GM19468 (cell line): ENCODE data around the gene USP17L30.
"Not testable (repeated sequence)": the region's sequence is repeated elsewhere in the genome, so short reads cannot be mapped to it uniquely, and the experiment has no call there.

Source experiments
- ATAC-seq: cut with Tn5 transposase; IDR thresholded peaks from one replicate; pipeline ENCODE4 v1.9.1; 2021; ENCODE audit warnings: mild to moderate bottlenecking, moderate library complexity, moderate number of reproducible peaks; ENCODE audit not compliant: unreplicated experiment; ENCODE audit errors: extremely low read depth

USP17L30 gene, protein sequence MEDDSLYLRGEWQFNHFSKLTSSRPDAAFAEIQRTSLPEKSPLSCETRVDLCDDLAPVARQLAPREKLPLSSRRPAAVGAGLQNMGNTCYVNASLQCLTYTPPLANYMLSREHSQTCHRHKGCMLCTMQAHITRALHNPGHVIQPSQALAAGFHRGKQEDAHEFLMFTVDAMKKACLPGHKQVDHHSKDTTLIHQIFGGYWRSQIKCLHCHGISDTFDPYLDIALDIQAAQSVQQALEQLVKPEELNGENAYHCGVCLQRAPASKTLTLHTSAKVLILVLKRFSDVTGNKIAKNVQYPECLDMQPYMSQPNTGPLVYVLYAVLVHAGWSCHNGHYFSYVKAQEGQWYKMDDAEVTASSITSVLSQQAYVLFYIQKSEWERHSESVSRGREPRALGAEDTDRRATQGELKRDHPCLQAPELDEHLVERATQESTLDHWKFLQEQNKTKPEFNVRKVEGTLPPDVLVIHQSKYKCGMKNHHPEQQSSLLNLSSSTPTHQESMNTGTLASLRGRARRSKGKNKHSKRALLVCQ

GRCh38 chr4:9362829-9363228 lies at the start of gene USP17L30:
USP17L30 (plus strand) TSS chr4:9363129; CDS start chr4:9363129, 0 bp downstream.
- ATAC-seq = not testable (repeated sequence)

GRCh38 chr4:9324191-9324590 lies 38.7 kb upstream of the USP17L30 start:
- not testable (repeated sequence) for ATAC-seq

DNA sequence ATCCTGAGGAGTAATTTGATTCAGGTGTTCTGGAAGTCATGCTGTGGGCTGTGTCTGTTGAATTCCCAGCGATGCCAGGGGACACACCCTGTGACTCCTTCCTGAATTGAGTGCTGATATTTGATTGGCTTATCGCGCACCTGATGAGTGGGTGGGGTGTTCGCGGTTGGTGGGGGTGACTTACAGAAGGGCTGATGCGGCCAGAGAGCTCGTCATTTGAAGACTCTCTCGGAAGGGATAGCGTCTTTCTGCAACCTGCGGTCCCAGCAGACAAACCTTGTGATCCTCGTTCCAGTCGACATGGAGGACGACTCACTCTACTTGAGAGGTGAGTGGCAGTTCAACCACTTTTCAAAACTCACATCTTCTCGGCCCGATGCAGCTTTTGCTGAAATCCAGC lies 38.1 kb upstream of the USP17L30 start, which contains the start of gene USP17L24:
TSS of gene USP17L24 (plus strand) at position 301 of the 400 bp plus-strand sequence. CDS start at position 301, 0 bp downstream.
- ATAC-seq = not testable (repeated sequence)

DNA sequence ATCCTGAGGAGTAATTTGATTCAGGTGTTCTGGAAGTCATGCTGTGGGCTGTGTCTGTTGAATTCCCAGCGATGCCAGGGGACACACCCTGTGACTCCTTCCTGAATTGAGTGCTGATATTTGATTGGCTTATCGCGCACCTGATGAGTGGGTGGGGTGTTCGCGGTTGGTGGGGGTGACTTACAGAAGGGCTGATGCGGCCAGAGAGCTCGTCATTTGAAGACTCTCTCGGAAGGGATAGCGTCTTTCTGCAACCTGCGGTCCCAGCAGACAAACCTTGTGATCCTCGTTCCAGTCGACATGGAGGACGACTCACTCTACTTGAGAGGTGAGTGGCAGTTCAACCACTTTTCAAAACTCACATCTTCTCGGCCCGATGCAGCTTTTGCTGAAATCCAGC lies 33.3 kb upstream of the USP17L30 start, which contains the start of gene USP17L25:
TSS of gene USP17L25 (plus strand) at position 301 of the 400 bp plus-strand sequence. CDS start at position 301, 0 bp downstream.
- ATAC-seq = not testable (repeated sequence)

GRCh38 chr4:9334358-9334757 lies 28.6 kb upstream of the USP17L30 start, which contains the start of gene USP17L26:
USP17L26 (plus strand) TSS chr4:9334658; CDS start chr4:9334658, 0 bp downstream.
- not testable (repeated sequence) for ATAC-seq

GRCh38 chr4:9339103-9339502 lies 23.8 kb upstream of the USP17L30 start, which contains the start of gene USP17L5:
USP17L5 (plus strand) TSS chr4:9339403; CDS start chr4:9339403, 0 bp downstream.
- not testable (repeated sequence) for ATAC-seq

- not testable (repeated sequence) for ATAC-seq
Observed at GRCh38 chr4:9343848-9344247, 19.1 kb upstream of the USP17L30 start, which contains the start of gene USP17L27. USP17L27 (plus strand) TSS chr4:9344148; CDS start chr4:9344148, 0 bp downstream.

DNA sequence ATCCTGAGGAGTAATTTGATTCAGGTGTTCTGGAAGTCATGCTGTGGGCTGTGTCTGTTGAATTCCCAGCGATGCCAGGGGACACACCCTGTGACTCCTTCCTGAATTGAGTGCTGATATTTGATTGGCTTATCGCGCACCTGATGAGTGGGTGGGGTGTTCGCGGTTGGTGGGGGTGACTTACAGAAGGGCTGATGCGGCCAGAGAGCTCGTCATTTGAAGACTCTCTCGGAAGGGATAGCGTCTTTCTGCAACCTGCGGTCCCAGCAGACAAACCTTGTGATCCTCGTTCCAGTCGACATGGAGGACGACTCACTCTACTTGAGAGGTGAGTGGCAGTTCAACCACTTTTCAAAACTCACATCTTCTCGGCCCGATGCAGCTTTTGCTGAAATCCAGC lies 14.3 kb upstream of the USP17L30 start, which contains the start of gene USP17L28:
TSS of gene USP17L28 (plus strand) at position 301 of the 400 bp plus-strand sequence. CDS start at position 301, 0 bp downstream.
- ATAC-seq = not testable (repeated sequence)

DNA sequence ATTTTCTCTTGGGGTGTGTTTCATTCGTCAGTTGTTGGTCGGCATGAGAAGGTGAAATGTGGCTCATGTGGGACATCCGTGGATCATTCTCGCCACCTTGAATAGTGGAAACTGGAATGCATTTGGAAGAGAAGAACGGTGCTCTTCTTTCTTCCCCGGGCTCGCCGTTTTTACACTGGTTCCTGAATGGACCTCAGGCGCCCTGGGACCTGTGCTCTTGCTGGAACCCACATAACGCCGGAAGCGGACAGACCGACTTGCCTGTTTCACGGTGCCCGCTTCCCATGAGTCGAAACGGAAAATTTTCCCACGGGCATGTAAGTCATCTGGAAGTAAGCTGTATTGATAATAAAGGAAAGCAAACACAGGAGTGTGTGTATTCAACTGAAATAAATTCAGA lies 12.1 kb upstream of the USP17L30 start:
- not testable (repeated sequence) for ATAC-seq

DNA sequence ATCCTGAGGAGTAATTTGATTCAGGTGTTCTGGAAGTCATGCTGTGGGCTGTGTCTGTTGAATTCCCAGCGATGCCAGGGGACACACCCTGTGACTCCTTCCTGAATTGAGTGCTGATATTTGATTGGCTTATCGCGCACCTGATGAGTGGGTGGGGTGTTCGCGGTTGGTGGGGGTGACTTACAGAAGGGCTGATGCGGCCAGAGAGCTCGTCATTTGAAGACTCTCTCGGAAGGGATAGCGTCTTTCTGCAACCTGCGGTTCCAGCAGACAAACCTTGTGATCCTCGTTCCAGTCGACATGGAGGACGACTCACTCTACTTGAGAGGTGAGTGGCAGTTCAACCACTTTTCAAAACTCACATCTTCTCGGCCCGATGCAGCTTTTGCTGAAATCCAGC lies 9.6 kb upstream of the USP17L30 start, which contains the start of gene USP17L29:
TSS of gene USP17L29 (plus strand) at position 301 of the 400 bp plus-strand sequence. CDS start at position 301, 0 bp downstream.
- ATAC-seq = not testable (repeated sequence)

GRCh38 chr4:9379881-9380280 lies 17.0 kb downstream of the USP17L30 start:
- not testable (repeated sequence) for ATAC-seq

DNA sequence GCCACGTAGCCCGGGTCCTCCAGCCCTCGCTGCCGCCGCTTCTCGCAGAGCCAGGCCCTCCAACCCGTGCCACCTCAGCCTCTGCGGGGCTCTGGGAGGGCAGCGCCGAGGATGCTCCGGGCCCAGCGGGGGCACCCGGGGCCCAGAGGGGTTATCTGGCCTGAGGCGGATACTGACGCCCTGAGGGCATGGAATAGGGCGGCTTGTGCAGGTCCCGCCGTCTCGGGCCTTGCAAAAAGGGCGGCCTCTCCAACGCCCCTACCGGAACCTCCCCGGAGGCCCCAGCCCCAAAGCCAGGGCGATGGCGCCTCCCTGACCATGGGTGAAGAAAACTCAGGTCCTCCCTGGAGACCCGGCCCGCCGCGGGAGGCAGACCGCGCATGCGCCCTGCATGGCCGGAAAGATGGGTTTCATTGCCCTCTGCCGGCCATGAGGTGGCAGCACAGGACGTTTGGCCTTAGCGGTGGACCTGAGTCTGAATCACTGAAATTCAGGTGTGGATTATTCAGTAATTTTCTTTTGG lies 18.1 kb downstream of the USP17L30 start:
- not testable (repeated sequence) for ATAC-seq

- ATAC-seq = no peak
Observed at GRCh38 chr4:9384126-9384525, 21.2 kb downstream of the USP17L30 start.

- ATAC-seq = peak; percentile 58
Observed at GRCh38 chr4:9389001-9389400, 26.1 kb downstream of the USP17L30 start.

DNA sequence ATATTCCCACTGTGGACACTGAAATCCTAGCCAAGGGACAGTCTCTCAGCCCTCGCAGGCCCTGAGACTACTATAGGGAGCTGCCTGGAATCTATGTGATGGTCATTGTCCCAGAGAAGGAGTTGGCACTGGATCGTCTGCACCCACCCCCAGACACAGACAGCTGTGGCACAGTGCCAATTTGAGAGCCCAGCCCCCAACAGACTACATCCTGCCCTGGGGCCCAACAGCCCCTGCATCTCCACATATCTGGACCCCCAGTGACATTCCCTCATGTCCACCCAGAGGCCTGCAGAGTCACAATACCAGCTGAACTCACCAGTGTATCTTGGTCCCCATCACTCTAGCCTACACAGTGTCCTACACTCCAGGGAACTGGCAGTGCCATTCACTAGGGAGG lies 42.8 kb downstream of the USP17L30 start:
- not testable (repeated sequence) for ATAC-seq

- ATAC-seq = not testable (repeated sequence)
Observed at GRCh38 chr4:9406491-9406890, 43.6 kb downstream of the USP17L30 start.

GRCh38 chr4:9409793-9410192 lies 46.9 kb downstream of the USP17L30 start:
- no peak for ATAC-seq
